Esophagus muscularis mucosa (tissue), 4 donors: Measurements from ENCODE around the gene AIF1. TPM values are rescaled to one million over a fixed set of nuclear protein-coding genes. Genes with fewer than 3 reads are reported as not detected.

Source experiments
- DNase-seq: peaks from one replicate; pipeline ENCODE4 v3.0.0-alpha.2; 2017; ENCODE audit errors: extremely low spot score
- H3K27ac ChIP-seq, 4 donors: fragments of 200-600 bp; sonication (generic); replicated peaks in 1 of 4; 1 replicate in 3 of 4; 2 replicates in 1 of 4; pipeline ENCODE4 v1.5.1; 2016 to 2019; ENCODE audit warnings: mild to moderate bottlenecking in 1 of 4
- H3K27me3 ChIP-seq, 4 donors: fragments of 200-600 bp; sonication (generic); one replicate each; pipeline versions ENCODE4 v1.5.1 to v1.6.0; 2016 to 2019
- H3K36me3 ChIP-seq, 4 donors: fragments of 200-600 bp; sonication (generic); one replicate each; pipeline ENCODE4 v1.5.1; 2016 to 2019
- H3K4me1 ChIP-seq, 4 donors: fragments of 200-600 bp; sonication (generic); one replicate each; pipeline ENCODE4 v1.5.1; 2016 to 2019
- H3K4me3 ChIP-seq, 4 donors: fragments of 200-600 bp; sonication (generic); 1 replicate in 2 of 4; 2 replicates in 2 of 4; pipeline ENCODE4 v1.5.1; 2016 to 2019; ENCODE audit warnings: mild to moderate bottlenecking in 4 of 4, moderate library complexity in 1 of 4
- H3K9me3 ChIP-seq, 4 donors: fragments of 200-600 bp; sonication (generic); 1 replicate in 3 of 4; 2 replicates in 1 of 4; pipeline ENCODE4 v1.5.1; 2016 to 2019
- CTCF ChIP-seq, 3 experiments: fragments of 200-600 bp in 2 of 3; fragments of 450-650 bp in 1 of 3; sonication (generic) in 2 of 3; IDR thresholded peaks; one replicate each; pipeline ENCODE4 v1.5.1; 2017 to 2019; ENCODE audit warnings: antibody characterized with exemption in 3 of 3, mild to moderate bottlenecking in 2 of 3, moderate library complexity in 1 of 3
- EP300 ChIP-seq: sonication (generic); formaldehyde crosslinking; IDR thresholded peaks from one replicate; pipeline ENCODE4 v1.6.1; 2017; ENCODE audit warnings: antibody characterized with exemption
- POLR2A ChIP-seq: fragments of 450-650 bp; IDR thresholded peaks from one replicate; pipeline ENCODE4 v1.6.1; 2017; ENCODE audit warnings: antibody characterized with exemption, moderate library complexity, mild to moderate bottlenecking, low read depth
- POLR2AphosphoS5 ChIP-seq, 2 donors: sonication (generic); formaldehyde crosslinking; IDR thresholded peaks; one replicate each; pipeline ENCODE4 v1.6.1; 2017; ENCODE audit warnings: antibody characterized with exemption in 2 of 2
- WGBS: methylation state at CpG from one replicate; pipeline ENCODE4 v1.1.5; 2018; 5-methylcytosine and 5-hydroxymethylcytosine counted together
- intact Hi-C: fragments of 100-400 bp; cut with DNase I; formaldehyde crosslinking; loops from one replicate; pipeline ENCODE4 v1.15.1; 2023
- total RNA-seq, 4 donors: library from RNA; depleted of rRNA; stranded (reverse); fragments of >200 nt; gene quantifications; one replicate each; pipeline versions ENCODE4 v1.1.0 to v1.2.1, GENCODE V29; 2016

Gene AIF1
- total RNA-seq, 4 donors from 2014 or later, result 9.4 to 41.9 (median 14.4) TPM

GRCh38 chr6:31597006-31597405 is 18.0 kb upstream of the AIF1 start:
- H3K9me3 ChIP-seq, result no peaks in the 10 kb centered on the region

GRCh38 chr6:31607317-31607716 is 7.7 kb upstream of the AIF1 start:
- no peaks in the 10 kb centered on the region for H3K27me3 ChIP-seq
- H3K4me1 ChIP-seq, result no peaks in the 10 kb centered on the region
- intact Hi-C loops, result no loop called here
- no peaks in the 10 kb centered on the region for H3K9me3 ChIP-seq
- no peak for DNase-seq
- 89% methylated on average over 1 of the region's 1 CpG for WGBS
- no peaks in the 10 kb centered on the region for H3K36me3 ChIP-seq
- TF ChIP-seq POLR2AphosphoS5 (IDR thresholded peaks at IDR 0.05) (no peak), CTCF (IDR thresholded peaks at IDR 0.05) (no peak), EP300 (no peak)
- no peak overlapping the region for H3K4me3 ChIP-seq
- no peak overlapping the region for H3K27ac ChIP-seq

More at GRCh38 chr6:31597006-31597405, 18.0 kb upstream of the AIF1 start:
- Histone ChIP-seq H3K36me3 (no peaks in the 10 kb centered on the region), H3K4me1 (peaks cover 0 to 5% (median 0%) of the 10 kb centered on the region in 4 donors), H3K27ac (no peak overlapping the region), H3K4me3 (no peak overlapping the region), H3K27me3 (no peaks in the 10 kb centered on the region)
- intact Hi-C loops, result loop anchor here (5.0 kb wide), 1 partner anchor 105 kb away; no protein-coding TSS in a partner anchor
- 20% methylated on average over 2 of the region's 2 CpGs for WGBS
- TF ChIP-seq POLR2A (no peak), CTCF (IDR thresholded peaks at IDR 0.05) (peak in 2 of 3 experiments; percentile 20 to 23), POLR2AphosphoS5 (IDR thresholded peaks at IDR 0.05) (no peak)
- no peak for DNase-seq

GRCh38 chr6:31609519-31610406 is 5.3 kb upstream of the AIF1 start:
- whole genome bisulfite sequencing, result 73% methylated on average over 7 of the region's 8 CpGs
- H3K27me3 ChIP-seq, result no peaks in the 10 kb centered on the region
- TF ChIP-seq EP300 (no peak), POLR2AphosphoS5 (IDR thresholded peaks at IDR 0.05) (no peak), POLR2A (no peak), CTCF (IDR thresholded peaks at IDR 0.05) (no peak)
- no peak overlapping the region for H3K27ac ChIP-seq
- H3K4me1 ChIP-seq, result no peaks in the 10 kb centered on the region
- DNase-seq, result no peak
- H3K9me3 ChIP-seq, result no peaks in the 10 kb centered on the region
- H3K4me3 ChIP-seq, result no peak overlapping the region
- intact Hi-C loops, result no loop called here
- no peaks in the 10 kb centered on the region for H3K36me3 ChIP-seq

GRCh38 chr6:31610968-31611367 is 4.1 kb upstream of the AIF1 start:
- no peak for TF ChIP-seq POLR2AphosphoS5 (IDR thresholded peaks at IDR 0.05)
- TF ChIP-seq POLR2A, result no peak
- TF ChIP-seq EP300, result no peak
- no peak for TF ChIP-seq CTCF (IDR thresholded peaks at IDR 0.05)
- no peak for DNase-seq
- no peaks in the 10 kb centered on the region for H3K36me3 ChIP-seq
- 67% methylated on average over 4 of the region's 4 CpGs for WGBS
- intact Hi-C loops, result no loop called here
- no peaks in the 10 kb centered on the region for H3K4me1 ChIP-seq
- no peak overlapping the region for H3K4me3 ChIP-seq
- H3K27me3 ChIP-seq, result no peaks in the 10 kb centered on the region
- H3K9me3 ChIP-seq, result no peaks in the 10 kb centered on the region
- no peak overlapping the region for H3K27ac ChIP-seq
